Cardiac fibroblast (primary cell): ENCODE data around the gene STK40.

Experiments used
- DNase-seq, 2 donors: peaks; one replicate each; pipeline versions ENCODE4 v3.0.0 to v3.0.0-alpha.2; 2010; ENCODE audit warnings: low read depth in 2 of 2
- H3K4me3 ChIP-seq, 2 donors: replicated peaks in 1 of 2; 1 replicate in 1 of 2; 2 replicates in 1 of 2; pipeline ENCODE4 v1.5.1; 2011; ENCODE audit warnings: low read depth in 2 of 2, low read length in 2 of 2, mild to moderate bottlenecking in 2 of 2, moderate library complexity in 1 of 2
- TF ChIP-seq, protein P1 (sequence below): IDR thresholded peaks from one replicate; pipeline ENCODE4 v1.5.1; 2011; ENCODE audit warnings: low read depth, mild to moderate bottlenecking, low read length, inconsistent platforms

The STK40 gene

DNA sequence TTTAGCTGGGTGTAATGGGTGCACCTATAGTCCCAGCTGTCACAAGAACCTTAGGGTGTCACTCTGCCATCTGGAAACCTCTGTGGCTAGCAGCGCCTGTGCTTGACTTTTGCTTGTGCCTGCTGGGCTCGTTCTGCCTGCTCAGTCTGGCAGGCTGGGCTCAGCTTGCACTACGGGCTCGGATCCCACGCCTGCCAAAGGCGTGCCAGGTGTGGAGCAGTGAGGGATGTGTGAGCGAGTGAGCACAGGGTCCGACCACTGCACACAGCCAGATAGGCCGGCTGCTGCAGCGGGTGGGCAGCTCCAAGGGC lies 14.7 kb upstream of the STK40 start:
- DNase-seq, result no peak
- TF ChIP-seq, protein P1, sequence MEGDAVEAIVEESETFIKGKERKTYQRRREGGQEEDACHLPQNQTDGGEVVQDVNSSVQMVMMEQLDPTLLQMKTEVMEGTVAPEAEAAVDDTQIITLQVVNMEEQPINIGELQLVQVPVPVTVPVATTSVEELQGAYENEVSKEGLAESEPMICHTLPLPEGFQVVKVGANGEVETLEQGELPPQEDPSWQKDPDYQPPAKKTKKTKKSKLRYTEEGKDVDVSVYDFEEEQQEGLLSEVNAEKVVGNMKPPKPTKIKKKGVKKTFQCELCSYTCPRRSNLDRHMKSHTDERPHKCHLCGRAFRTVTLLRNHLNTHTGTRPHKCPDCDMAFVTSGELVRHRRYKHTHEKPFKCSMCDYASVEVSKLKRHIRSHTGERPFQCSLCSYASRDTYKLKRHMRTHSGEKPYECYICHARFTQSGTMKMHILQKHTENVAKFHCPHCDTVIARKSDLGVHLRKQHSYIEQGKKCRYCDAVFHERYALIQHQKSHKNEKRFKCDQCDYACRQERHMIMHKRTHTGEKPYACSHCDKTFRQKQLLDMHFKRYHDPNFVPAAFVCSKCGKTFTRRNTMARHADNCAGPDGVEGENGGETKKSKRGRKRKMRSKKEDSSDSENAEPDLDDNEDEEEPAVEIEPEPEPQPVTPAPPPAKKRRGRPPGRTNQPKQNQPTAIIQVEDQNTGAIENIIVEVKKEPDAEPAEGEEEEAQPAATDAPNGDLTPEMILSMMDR, result no peak
- H3K4me3 ChIP-seq, result no peak overlapping the region

DNA sequence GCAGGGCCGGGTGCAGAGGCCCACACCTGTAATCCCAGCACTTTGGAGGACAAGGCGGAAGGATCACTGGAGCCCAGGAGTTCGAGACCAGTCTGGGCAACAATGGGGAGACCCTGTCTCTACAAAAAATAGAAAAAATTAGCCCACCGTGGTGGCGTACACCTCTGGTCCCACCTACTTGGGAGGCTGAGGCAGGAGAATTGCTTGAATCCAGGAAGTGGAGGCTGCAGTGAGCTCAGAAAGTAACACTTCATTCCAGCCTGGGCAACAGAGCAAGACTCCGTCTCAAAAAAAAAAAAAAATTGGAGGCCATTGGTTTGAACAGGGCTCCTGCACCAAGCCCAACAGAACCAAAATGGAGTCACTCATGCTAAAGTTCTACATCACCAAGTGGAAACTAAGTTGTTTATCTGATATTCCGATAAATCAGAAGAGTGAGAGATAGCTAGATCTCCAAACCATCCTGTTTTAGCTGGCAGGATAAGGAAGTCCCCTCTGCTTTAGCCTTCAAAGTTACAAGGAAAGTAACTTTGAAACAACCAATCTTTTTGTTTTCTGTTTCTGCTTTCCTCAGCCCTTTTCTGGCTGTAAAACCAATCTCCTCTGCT lies 12.8 kb upstream of the STK40 start:
- no peak overlapping the region for H3K4me3 ChIP-seq
- TF ChIP-seq, protein P1, result no peak
- no peak for DNase-seq

DNA sequence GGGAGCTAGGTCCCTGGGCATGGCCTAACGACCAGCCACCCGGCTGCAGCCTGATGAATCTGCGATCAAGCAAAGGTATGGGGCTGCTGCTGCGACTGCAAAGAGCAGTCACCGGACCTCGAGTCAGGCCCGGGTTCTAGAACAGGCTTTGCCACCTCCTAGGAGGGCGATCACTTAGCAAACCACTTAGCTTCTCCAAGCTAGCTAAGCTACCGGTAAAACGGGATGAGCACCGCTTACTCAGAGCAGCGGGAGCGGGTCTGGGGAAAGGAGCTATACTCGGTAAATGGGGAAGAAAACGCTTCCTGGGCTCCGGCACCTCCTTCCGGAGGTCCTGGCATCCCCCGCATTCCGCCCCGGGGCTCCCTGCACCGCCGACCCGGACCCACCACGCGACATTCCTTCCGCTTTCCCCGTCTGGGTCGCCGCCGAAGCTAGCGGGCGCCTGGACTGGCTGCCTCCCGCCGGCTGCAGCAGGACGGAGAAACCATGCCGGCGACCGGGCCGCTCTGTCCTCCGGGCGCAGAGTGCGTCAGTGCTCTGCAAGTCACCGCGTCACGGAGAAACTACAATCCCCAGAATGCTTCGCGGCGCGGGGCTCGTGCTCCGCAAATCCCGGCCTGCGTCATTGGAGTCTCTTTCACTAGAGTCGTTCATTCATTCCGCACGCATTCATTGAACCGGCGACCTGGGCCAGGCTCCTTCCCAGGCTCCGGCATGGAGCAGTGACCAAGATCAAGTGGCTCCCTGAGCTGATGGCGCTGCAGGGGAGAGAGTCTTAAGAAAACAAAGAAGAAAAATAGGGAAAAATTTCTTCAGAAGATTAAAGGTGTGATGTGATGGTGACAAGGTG lies 11.9 kb upstream of the STK40 start, which contains the start of gene LSM10:
LSM10 (minus strand) TSS at position 531 of the 853 bp plus-strand sequence. CDS start 3,779 bp downstream, outside the sequence.
- H3K4me3 ChIP-seq, result peak within 1 kb of the TSS; percentile 82 to 86
- TF ChIP-seq, protein P1, result no peak
- peak; percentile 94 for DNase-seq

DNA sequence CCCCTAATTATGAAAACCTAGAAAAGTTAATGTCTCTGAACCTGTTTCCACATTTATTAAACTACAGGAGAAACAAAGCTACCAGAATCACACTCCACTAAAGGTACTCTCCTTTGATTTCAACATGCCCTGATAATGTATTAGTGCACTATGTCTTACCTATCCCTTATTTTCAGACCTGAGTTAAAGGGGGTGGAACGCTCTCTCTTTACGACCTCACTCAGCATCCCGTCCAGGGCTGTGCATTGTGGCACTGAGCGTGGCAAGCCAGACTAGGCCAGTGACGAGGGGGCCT lies 11.3 kb upstream of the STK40 start:
- H3K4me3 ChIP-seq, result peak overlapping the region; percentile 82 to 86
- no peak for DNase-seq
- TF ChIP-seq, protein P1, result no peak

DNA sequence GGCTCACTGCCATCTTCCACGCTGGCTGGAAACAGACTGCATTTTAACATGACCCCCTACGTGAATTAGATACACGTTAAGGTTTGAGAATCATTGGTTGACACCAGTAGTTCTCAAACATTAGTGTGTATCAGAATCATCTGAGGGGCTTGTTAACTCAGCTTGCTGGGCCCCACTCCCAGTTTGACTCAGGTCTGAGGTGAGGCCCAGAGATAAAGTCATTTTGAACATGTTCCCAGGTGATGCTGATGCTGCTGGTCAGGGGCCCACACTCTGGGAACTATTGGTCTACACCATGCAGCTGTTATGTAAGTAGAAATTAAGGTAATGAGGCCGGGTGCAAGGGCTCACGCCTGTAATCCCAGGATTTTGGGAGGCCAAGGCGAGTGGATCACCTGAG lies 10.6 kb upstream of the STK40 start:
- TF ChIP-seq, protein P1, result no peak
- no peak overlapping the region for H3K4me3 ChIP-seq
- no peak for DNase-seq

DNA sequence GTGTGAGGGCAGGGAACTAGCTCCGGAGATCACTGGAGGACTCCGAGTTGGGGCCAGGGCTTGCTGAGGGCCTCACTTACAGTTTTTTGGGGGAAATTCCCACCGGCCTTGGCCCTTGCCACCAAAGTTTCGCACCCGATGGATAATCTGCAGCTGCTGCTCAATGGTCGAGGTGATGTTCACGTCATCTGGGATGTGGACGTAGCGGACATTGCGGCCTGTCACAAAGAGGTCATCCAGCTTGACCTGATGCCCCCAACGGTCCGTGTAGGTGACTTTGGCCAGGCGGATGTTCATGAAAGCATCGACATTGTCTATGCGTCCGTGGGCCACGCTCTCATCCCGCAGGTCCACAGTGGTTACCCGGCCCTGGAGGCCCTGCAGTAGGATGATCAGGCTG lies 8.0 kb upstream of the STK40 start:
- TF ChIP-seq, protein P1, result no peak
- H3K4me3 ChIP-seq, result no peak overlapping the region
- DNase-seq, result no peak
